CD4-positive, alpha-beta T cell treated with Interleukin-2 at 100 ng/mL for 4 hours (primary cell): ENCODE results near the gene LPIN3.

ENCODE experiments used
- DNase-seq: peaks from one replicate; pipeline ENCODE4 v3.0.0-alpha.2; 2020; ENCODE audit warnings: low spot score

Gene LPIN3

DNA sequence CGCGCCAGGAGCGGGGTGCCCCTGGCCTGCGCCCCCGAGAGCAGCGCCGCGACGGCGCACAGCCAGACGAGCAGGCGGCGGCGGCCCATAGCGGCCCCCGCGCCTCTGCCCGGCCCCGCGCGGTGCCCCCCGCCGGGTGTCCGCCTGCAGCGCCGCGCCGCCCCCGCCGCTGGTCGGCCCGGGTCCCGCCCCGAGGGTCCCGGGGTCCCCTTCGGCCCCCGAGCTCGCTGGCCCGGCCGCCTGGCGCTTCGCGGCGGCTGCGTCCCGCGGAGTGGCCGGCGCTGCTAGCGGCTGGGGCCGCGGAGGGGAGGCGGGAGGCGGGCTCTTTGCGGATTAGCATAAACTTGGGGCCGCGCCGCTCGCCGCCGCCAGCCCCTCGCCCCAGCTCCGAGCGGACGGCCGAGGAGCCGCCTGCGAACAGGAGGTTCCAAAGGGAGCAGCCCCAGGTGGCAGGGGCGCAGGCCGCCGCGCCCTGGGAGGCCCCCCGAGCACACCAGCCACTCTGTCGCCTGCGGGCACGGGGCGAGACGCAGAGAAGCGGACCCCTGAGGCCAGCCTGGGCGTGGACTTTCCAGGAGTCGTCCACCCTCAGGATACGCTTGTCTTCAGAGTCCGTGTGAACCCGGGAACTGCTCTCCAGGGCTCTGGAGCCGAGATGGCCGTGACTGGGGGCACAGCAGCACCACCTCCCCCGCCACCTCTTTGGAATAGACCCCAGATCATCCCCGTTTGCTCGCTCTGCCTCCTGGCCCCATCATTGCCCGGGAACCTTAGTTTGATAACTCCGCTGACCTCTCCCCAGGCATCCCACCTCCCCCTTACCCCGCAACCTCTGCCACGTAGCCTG lies 26.1 kb downstream of the LPIN3 start, which contains the start of gene EMILIN3:
Gene EMILIN3 (minus strand): TSS at position 273 of the 847 bp plus-strand sequence. CDS start 184 bp downstream, at position 89.
- no peak for DNase-seq

DNA sequence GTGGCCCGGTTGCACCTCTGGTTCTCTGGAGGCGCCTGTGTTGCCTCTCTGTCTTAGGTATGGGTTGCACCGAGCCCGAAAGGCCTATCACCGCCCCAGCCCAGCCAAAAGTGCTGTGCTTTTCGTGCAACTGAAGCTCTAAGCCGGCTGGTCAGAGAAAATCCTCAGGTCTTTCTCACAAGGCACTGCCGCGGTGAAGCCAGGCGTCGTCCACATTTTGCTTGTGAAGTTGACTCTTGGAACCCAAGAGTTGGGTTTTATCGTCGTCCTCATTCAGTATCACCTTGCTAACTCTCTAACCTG lies 26.7 kb downstream of the LPIN3 start:
- no peak for DNase-seq

GRCh38 chr20:41367956-41368355 lies 27.3 kb downstream of the LPIN3 start:
- DNase-seq: no peak

DNA sequence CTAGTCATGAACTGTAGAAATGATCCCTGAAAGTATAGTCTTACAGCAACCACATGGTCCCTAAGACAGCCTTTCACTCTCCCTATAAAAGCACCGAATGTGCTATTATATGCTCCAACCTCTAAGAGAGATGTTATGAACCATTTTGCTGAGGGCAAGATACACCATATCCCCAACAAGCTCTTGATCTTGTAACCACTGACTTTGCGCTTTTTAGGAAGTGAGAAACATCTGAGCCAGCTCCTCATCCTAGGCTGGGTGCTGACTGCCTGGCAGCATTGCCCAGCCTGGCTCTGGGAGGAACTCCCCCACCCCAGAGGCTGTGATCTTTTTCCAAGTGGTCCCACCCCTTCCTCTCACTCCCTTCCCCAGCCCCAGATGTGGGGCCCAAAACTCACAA lies 29.1 kb downstream of the LPIN3 start:
- DNase-seq: no peak

- no peak for DNase-seq
Observed at GRCh38 chr20:41370176-41370575, 29.6 kb downstream of the LPIN3 start.

- no peak for DNase-seq
Observed at GRCh38 chr20:41371371-41371770, 30.8 kb downstream of the LPIN3 start.

GRCh38 chr20:41373251-41373783 lies 32.7 kb downstream of the LPIN3 start:
- no peak for DNase-seq

DNA sequence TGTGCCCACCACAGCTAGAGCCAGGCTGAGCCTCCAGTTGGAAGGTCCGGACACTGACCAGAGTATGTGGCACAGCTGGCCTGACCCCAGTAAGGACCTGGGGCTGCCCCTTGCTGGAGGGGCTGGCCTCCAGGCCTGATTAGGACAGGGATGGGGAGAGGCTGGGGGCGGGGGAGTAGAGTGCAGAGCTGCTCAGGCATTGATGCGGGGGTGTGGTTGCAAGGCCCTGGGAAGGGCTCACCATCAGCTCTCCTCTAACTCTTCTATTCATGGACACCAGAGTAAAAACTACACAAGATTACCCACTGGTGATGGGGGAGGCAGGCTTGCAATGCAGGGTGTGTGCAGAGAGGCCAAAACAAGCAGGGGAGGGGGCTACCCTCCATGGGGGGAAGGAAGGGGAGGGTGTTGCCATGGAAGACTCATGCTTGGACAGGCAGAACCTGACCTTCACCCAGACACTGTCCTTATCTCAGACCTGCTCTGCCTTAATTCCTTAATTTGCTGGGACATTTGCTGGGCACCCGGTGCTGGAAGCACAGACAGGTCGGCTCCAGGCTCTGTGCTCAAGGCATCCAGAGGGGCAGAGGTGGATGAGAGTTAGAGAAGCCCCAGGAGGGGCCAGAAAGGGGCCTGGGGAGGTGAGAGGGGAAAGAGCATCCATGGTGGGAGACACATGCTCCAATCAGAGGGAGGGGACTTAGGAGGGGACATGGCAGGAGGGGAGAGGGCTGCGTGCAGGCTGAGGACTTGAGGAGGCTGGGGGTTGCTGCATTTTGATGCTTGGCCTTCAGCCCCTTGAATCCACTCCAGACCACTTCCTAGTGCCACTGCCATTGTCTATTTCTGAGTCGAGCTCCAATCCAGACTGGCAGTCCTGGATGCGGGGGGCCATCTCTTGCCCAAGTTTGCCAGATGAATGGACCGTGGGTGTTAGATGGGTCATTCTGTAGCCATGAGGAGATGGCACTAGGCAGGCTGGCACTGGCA lies 33.6 kb downstream of the LPIN3 start:
- no peak for DNase-seq

DNA sequence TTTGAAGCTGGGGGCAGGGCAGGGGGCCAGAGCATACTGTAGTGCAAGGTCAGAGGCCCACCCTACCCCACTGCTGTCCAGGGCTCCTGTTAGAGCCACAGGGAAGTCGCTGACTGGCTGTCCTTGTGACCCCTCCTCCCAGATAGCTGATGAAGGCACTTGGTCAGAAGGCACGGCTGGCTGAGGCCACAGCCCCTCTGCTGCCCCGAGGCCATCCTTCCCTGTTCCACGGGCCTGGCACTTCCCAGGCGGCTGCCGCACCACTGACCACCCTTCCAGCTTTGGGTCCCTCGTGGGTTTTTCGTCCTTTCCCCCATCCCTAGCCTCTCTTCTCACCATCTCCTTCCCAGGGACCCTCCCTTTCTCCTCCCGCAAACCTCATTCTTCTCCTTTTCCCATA lies 35.2 kb downstream of the LPIN3 start:
- no peak for DNase-seq

DNA sequence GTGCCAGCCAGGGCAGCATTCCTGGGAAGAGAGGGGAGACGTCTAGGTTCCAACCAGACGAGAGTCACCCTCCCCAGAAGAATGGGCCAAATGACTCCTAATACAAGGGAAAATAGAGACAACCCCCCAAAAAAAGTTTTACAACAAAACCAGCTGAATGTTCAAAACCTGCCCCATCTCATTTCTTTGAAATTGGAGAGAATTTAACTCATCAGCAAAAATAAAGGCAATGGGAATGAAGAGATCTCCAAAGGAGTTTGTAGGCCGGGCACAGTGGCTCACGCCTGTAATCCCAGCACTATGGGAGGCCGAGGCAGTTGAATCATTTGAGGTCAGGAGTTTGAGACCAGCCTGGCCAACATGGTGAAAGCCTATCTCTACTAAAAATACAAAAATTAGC lies 35.7 kb downstream of the LPIN3 start:
- DNase-seq: no peak

- DNase-seq: no peak
Observed at GRCh38 chr20:41377275-41377674, 36.7 kb downstream of the LPIN3 start.

GRCh38 chr20:41379551-41379950 lies 38.9 kb downstream of the LPIN3 start:
- DNase-seq: no peak

GRCh38 chr20:41380551-41381193 lies 40.1 kb downstream of the LPIN3 start:
- DNase-seq: no peak

DNA sequence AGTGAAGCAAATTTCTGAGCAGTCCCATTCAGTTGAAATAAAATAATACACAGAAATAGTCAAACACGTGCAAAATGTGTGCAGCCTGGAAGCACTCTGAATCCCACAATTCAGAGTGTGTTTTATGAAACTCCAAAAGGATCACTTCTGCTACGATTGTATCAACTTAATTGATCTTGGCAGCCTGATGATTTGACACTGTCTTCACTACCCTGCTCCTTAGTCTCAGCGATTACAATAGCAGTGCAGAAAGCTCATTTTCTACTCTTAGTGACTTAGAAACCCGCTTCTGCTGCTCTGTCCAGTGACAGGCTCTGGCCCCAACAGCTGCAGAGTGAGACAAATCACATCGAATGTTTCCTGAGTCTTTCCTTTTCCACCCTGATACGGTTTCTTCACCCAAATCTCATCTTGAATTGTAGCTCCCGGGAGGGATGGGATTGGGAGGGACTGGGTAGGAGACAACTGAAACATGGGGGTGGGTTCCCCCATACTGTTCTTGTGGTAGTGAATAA lies 42.2 kb downstream of the LPIN3 start:
- DNase-seq: no peak

DNA sequence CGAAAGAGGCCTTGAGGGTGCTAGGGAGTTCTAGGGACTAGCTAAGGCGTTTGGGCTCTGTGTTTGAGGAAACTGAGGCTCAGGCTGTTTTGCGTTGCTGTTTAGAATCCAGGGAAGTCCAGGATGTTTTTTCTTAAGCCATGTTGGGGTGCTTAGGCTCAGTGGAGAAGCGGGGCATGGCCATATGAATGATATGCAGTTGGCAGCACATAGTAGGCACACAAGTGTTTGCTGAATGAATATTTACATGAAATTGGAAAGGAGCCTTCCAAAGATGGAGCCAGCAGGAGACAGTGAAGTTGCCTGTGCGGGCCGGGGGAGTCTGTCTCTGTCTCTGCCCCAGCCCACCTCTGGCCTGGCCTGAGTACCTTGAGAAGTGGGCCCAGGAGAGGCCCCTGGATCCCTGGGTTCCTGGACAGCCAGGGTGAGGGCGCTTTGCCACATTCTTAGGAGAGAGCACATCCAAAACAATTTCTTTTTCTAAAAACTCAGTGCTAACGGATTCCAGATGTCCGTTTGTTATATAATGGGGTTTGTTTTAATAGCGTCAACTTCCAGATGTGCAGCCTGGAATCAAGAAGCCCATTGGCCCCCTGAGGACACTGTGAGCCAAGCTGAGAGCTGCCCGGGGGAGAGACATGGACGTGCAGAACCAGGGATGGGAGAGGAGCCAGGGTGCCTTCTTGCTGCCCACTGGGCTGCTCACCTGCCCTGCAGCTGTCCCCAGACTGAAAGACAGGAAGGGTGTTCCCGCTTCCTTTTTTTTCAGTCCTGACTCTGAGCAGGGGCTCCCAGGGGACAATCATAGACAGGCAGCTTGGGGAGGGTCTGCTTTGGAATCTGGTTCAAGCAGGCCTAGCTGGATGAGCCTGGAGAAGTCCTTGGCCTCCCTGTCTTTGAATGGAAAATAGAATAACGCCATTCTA lies 46.1 kb downstream of the LPIN3 start:
- DNase-seq: no peak

- no peak for DNase-seq
Observed at GRCh38 chr20:41387444-41387851, 46.8 kb downstream of the LPIN3 start.

DNA sequence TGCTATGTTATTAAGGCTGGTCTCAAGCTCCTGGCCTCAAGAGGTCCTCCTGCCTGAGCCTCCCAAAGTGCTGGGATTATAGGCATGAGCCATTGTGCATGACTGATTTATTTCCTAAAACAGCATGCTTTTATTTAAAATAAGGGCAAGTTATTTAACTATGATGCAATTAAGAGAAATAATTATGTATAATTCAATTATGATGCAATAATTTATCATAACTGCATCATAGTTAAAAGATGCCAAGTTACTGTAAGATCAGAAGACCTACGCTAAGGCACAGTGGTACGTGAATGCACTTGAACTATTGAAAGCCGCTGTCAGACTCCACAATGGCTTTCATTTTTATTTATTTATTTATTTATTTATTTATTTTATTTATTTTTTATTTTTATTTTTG lies 50.3 kb downstream of the LPIN3 start:
- no peak for DNase-seq

DNA sequence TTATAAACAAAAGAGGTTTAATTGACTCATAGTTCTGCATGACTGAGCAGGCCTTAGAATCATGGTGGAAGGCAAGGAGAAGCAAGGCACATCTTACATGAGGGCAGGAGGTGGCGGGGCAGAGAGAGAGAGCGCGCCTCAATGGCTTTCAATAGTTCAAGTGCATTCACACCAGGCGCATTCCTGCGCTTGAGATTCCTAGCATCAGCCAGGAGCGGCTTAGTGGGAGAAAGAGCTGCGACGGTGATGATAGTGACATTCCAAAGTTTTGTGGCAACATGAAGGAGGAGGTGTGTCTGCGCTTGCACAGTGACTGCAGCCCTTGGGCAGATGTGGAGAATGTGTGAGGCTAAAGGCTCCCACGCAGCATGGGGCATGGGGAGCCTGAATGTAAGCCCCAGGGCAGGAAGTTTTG lies 51.0 kb downstream of the LPIN3 start:
- DNase-seq: no peak

GRCh38 chr20:41392295-41392694 lies 51.7 kb downstream of the LPIN3 start:
- DNase-seq: no peak

DNA sequence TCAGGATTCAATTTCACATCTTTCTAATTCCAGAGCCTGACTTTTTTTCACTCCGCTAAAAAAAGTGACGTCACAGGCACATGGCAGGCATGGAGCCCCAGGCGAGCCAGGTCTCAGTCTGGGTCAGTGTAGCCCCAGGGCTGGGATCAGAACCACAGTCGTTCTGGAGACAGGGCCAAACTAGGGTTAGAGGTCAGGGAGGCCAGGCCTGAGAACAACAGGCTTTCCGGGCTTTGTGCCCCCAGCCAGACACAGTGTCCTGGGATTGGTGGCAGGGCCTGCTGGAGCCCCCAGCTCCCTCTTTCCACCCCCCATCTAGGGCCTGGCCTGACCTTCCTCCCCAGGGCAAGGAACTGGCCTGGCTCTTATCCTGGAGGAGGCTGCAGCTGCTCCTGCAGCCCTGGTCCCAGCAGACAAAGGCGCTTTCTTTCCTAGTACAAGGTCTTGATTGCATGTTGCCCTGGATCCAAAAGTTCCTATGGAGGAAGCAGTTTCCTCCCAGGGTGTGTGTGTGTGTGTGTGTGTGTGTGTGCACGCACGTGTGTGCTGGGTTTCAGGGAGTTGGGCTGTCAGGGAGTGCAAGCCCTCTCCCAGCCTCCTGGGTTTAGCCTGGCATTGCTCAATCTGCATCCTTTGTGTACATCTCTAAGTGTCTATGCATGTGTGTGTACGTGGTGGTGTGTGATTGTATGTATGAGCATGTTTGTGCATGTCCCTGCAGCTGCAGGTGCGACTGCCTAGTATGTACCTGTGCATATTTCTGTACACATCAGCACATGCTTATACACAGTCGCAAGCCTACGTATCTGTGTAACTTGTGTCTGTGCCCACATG lies 52.5 kb downstream of the LPIN3 start:
- DNase-seq: no peak
